Left lobe of liver (tissue), 2 donors: Measurements from ENCODE around the gene TM9SF4. TPM values are rescaled to one million over a fixed set of nuclear protein-coding genes. Genes with fewer than 3 reads are reported as not detected.
A peak's percentile ranks its signal among the peaks of the same experiment; 100 is the strongest.

Experiments used
- ATAC-seq: fragments of 200-7000 bp; cut with Tn5 transposase; one replicate; pipeline ENCODE4 v1.9.1; 2020; ENCODE audit warnings: mild to moderate bottlenecking, moderate library complexity
- DNase-seq: peaks from one replicate; pipeline ENCODE4 v3.0.0-alpha.2; 2020; ENCODE audit warnings: low spot score
- total RNA-seq: library from RNA; stranded (reverse); gene quantifications from one replicate; pipeline ENCODE4 v1.2.1, GENCODE V29; 2021
- donor health status: DM: no; HTN: no; CAD: no; lungs with moderate emphysema.
- donor health status: DM: no; HTN: yes; CAD: no.

Gene TM9SF4
- total RNA-seq, 1 donor from 2014 or later: 25.3 TPM

DNA sequence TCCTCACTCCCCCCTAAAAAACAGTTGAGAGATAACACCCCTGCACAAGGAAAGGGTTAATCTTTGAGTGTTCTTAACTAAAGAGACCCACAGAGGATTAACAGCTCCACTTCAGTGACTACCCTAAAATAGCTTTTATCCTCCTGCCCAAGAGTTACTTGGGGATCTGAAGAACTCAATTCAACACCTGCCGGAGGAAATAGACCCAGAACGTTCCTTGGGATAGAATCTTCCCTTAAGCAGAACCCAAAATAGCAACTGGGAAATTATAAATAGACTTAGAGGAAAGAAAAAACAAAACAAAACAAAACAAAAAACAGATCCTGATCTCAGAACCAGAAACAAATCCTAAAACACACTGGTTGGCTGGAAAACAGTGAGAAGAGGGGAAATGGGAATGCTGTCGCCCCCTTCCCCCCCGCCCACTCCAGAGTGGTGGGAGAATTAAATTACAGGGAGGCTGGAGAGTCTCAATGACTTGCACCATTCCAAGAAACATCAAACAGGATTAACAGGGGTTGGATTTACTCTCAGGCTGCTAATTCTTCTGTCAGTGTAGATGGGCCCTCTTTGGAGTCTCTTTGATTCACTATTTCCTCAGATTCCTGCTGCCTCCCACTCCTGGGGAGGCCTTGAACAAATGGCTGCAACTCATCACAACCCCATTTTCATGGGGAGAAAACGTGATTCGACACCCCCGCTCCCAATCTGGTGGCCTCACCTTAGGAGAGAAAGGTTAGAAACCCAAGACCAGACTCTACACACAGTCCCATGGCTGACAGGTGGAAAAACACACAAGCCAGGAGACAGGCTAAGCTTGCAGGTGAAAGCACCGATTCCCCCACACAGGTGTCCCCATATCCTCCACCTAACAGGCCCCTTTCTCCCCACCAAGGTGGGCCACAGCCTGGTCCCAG, 96.6 kb downstream of the TM9SF4 start:
- DNase-seq: no peak
- no peak for ATAC-seq

GRCh38 chr20:32206760-32207625, 97.5 kb downstream of the TM9SF4 start:
- ATAC-seq (no peak), DNase-seq (no peak)

- peak; percentile 92 for DNase-seq
- peak; percentile 95 for ATAC-seq
Measured at GRCh38 chr20:32207626-32208498, 98.3 kb downstream of the TM9SF4 start, which contains the start of the genes PLAGL2 and POFUT1. TSS of gene PLAGL2 (minus strand) at chr20:32207743. CDS start at chr20:32202178, 5,565 bp downstream. TSS of gene POFUT1 (plus strand) at chr20:32207880. CDS start at chr20:32207942, 62 bp downstream.

DNA sequence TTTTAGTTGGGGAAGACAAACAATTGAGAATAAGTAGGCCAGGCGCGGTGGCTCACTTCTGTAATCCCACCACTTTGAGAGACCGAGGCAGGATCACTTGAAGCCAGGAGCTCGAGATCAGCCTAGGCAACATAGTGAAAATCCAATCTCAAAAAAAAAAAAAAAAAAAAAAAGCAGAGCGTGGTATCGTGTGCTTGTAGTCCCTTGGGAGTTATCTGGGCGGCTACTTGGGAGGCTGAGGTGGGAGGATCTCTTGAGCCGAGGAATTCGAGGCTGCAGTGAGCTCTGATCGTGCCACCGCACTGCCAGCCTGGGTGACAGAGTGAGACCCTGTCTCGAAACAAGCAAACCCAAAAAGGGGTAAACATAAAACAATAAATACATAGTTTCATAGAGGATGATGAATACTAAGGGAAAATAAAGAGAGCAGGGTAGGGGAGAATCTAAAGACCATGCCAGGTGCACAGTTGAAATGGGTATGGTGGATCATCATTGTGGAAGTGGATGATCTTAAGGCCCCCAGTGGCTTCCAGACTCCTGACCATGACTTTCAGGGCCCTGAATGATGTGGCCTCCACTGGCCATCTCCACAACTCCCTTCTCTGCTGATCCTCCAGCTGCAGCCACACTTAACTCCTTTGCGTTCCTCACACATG, 99.1 kb downstream of the TM9SF4 start:
- DNase-seq (no peak), ATAC-seq (no peak)

GRCh38 chr20:32209850-32210605, 100.5 kb downstream of the TM9SF4 start:
- DNase-seq: no peak

GRCh38 chr20:32213870-32214269, 104.4 kb downstream of the TM9SF4 start:
- no peak for DNase-seq
- no peak for ATAC-seq

More at GRCh38 chr20:32209850-32210605, 100.5 kb downstream of the TM9SF4 start:
- ATAC-seq: no peak

DNA sequence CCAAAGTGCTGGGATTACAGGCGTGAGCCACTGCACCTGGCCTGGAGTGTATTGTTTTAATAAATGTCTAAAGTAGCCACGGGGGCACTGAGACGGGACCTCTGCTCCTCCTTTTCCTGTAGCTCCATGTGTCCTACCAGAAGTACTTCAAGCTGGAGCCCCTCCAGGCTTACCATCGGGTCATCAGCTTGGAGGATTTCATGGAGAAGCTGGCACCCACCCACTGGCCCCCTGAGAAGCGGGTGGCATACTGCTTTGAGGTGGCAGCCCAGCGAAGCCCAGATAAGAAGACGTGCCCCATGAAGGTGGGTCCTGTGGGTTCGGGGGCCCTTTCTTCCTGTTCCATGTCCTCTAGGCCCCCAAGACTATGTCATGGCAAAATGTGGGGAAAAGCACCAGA, 105.6 kb downstream of the TM9SF4 start:
- DNase-seq: no peak

GRCh38 chr20:32215729-32216128, 106.2 kb downstream of the TM9SF4 start:
- DNase-seq (no peak), ATAC-seq (no peak)

More for the DNA sequence above, 105.6 kb downstream of the TM9SF4 start:
- no peak for ATAC-seq

GRCh38 chr20:32216179-32217142, 106.9 kb downstream of the TM9SF4 start:
- DNase-seq (peak; percentile 91), ATAC-seq (peak; percentile 80)

Other genes starting within 250 kb of the TM9SF4 start
- gene DUSP15, start 239.2 kb upstream of the TM9SF4 start, total RNA-seq: 0.38 TPM
- gene TTLL9, start 239.1 kb upstream of the TM9SF4 start, total RNA-seq: not detected
- gene PDRG1, start 157.7 kb upstream of the TM9SF4 start, total RNA-seq: 5.1 TPM
- not detected for gene XKR7, start 141.6 kb upstream of the TM9SF4 start, total RNA-seq
- 1.5 TPM for gene CCM2L, start 99.3 kb upstream of the TM9SF4 start, total RNA-seq
- gene HCK, start 57.5 kb upstream of the TM9SF4 start, total RNA-seq: 3.7 TPM
- 2.8 TPM for gene PLAGL2, start 98.0 kb downstream of the TM9SF4 start, total RNA-seq
- gene POFUT1, start 98.2 kb downstream of the TM9SF4 start, total RNA-seq: 39.2 TPM
- 19.3 TPM for gene KIF3B, start 167.9 kb downstream of the TM9SF4 start, total RNA-seq
- gene ASXL1, start 248.6 kb downstream of the TM9SF4 start, total RNA-seq: 28.5 TPM